HEK293T (cell line): ENCODE results near the gene ACSL5.

Experiments used
- CTCF ChIA-PET: fragments of 350-600 bp; formaldehyde crosslinking; extraction: SDS; loops from one replicate; lab custom pipeline; 2021; ENCODE audit warnings: antibody characterized with exemption, inconsistent platforms; lab: Yijun Ruan, JAX
- POLR2A ChIA-PET: fragments of 350-600 bp; formaldehyde crosslinking; extraction: SDS; loops from one replicate; lab custom pipeline; 2020; ENCODE audit warnings: antibody characterized with exemption, inconsistent platforms; lab: Yijun Ruan, JAX
- DNase-seq: peaks from one replicate; pipeline ENCODE4 v3.0.0; 2012; ENCODE audit warnings: mixed read lengths; ENCODE audit errors: extremely low spot score
- ARNT ChIP-seq: fragments of 450-650 bp; IDR thresholded peaks from 2 replicates; pipeline ENCODE4 v1.6.1; 2017; ENCODE audit warnings: mild to moderate bottlenecking
- BHLHE40 ChIP-seq: fragments of 450-650 bp; IDR thresholded peaks from 2 replicates; pipeline ENCODE4 v1.6.1; 2016; ENCODE audit warnings: mild to moderate bottlenecking, moderate library complexity, borderline replicate concordance
- CTBP1 ChIP-seq: fragments of 450-650 bp; IDR thresholded peaks from 2 replicates; pipeline ENCODE4 v1.6.1; 2016; ENCODE audit warnings: borderline replicate concordance
- ELF4 ChIP-seq: fragments of 450-650 bp; IDR thresholded peaks from 2 replicates; pipeline ENCODE4 v1.6.1; 2017; ENCODE audit warnings: antibody characterized with exemption
- FOXA1 ChIP-seq: fragments of 450-650 bp; IDR thresholded peaks from 2 replicates; pipeline ENCODE4 v1.6.1; 2016; ENCODE audit warnings: mild to moderate bottlenecking
- FOXK2 ChIP-seq: fragments of 450-650 bp; IDR thresholded peaks from 2 replicates; pipeline ENCODE4 v1.6.1; 2016; ENCODE audit warnings: mild to moderate bottlenecking
- FOXM1 ChIP-seq: fragments of 450-650 bp; IDR thresholded peaks from 2 replicates; pipeline ENCODE4 v1.6.1; 2017; ENCODE audit warnings: mild to moderate bottlenecking, borderline replicate concordance
- HDGF ChIP-seq: fragments of 450-650 bp; IDR thresholded peaks from 2 replicates; pipeline ENCODE4 v1.6.1; 2017; ENCODE audit warnings: antibody characterized with exemption, borderline replicate concordance
- L3MBTL2 ChIP-seq: fragments of 450-650 bp; conservative IDR thresholded peaks from 2 replicates; pipeline ENCODE4 v1.6.1; 2016; ENCODE audit warnings: mild to moderate bottlenecking
- LEF1 ChIP-seq: fragments of 450-650 bp; IDR thresholded peaks from 2 replicates; pipeline ENCODE4 v1.6.1; 2017; ENCODE audit warnings: mild to moderate bottlenecking, borderline replicate concordance
- NFRKB ChIP-seq: fragments of 450-650 bp; IDR thresholded peaks from 2 replicates; pipeline ENCODE4 v1.6.1; 2016; ENCODE audit warnings: mild to moderate bottlenecking, moderate library complexity
- SP1 ChIP-seq: fragments of 450-650 bp; IDR thresholded peaks from 2 replicates; pipeline ENCODE4 v1.6.1; 2017
- SUZ12 ChIP-seq: fragments of 450-650 bp; IDR thresholded peaks from 2 replicates; pipeline ENCODE4 v1.6.1; 2016; ENCODE audit warnings: mild to moderate bottlenecking
- TARDBP ChIP-seq: fragments of 450-650 bp; IDR thresholded peaks from 2 replicates; pipeline ENCODE4 v1.6.1; 2016
- ZNF384 ChIP-seq: fragments of 450-650 bp; IDR thresholded peaks from 2 replicates; pipeline ENCODE4 v1.6.1; 2016
- TF ChIP-seq, protein P1 (sequence below): fragments of 450-650 bp; IDR thresholded peaks from 2 replicates; pipeline ENCODE4 v1.6.1; 2016

ACSL5 gene

DNA sequence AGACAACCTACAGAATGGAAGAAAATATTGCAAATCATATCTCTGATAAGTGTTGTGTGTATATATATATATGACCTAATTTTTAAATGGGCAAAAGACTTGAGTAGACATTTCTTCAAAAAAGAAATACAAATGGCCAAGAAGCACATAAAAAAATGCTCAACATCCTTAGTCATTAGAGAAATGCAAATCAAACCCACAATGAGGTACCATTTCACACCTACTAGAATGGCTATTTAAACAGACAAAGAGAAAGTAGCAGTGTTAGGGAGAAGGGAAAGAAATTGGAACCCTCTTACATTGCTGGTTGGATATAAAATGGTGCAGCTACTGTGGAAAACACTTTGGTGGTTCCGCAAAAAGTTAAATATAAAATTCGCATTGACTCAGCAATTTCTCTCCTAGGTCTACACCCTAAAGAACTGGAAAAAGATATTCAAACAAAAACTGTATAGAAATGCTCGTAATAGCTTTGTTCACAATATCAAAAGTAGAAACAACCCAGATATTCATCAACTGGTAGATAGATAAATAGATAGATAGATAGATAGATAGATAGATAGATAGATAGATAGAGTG is 16.3 kb downstream of the ACSL5 start:
- CTCF ChIA-PET: no interaction called here
- POLR2A ChIA-PET: no interaction called here
- no peak for DNase-seq
- TF ChIP-seq TARDBP: no peak
- no peak for TF ChIP-seq HDGF
- no peak for TF ChIP-seq CTBP1
- no peak for TF ChIP-seq SUZ12
- TF ChIP-seq LEF1: no peak
- no peak for TF ChIP-seq FOXK2

DNA sequence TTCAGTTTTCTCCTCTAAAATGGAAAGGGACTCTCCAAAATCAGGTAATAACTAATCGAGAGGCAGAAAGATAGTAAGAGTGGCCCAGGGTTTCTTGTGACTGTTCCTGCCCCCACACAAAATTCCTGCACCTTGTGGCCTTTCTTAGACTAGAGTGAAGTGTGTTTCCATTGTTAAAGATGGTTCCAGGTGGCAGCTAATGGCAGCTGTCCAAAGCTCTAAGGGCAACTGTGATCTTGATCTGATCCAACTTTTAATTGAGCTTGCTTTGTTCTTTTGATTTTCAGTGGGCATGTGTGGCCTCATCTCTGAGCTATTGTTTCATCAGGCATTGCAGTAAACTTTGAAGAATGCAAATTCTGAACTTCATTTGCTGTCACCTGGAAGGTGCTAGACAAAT is 19.4 kb downstream of the ACSL5 start:
- TF ChIP-seq TARDBP (no peak), FOXA1 (no peak), NFRKB (no peak)
- POLR2A ChIA-PET: no interaction called here
- DNase-seq: no peak
- CTCF ChIA-PET: no interaction called here

DNA sequence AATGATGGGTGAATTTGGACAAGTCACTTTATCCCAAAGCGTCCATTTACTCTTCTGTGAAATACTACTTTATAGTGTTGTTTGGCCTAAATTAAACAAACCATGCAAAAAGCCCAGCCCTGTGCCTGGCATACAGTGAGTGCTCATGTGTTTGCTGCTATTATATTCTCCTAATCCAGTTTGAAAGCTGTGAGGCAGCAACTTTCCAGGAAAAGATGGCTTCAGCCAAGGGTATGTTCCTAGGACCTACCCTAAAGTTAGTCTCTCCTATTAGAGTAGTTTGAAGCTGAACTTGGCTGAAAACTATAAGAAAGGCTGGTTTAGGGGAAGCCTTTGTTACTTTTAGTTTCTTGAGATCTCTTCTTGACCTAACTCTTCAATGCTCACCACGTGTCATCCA is 19.9 kb downstream of the ACSL5 start:
- CTCF ChIA-PET: no interaction called here
- no peak for DNase-seq
- no peak for TF ChIP-seq CTBP1
- TF ChIP-seq HDGF: no peak
- no peak for TF ChIP-seq FOXK2
- TF ChIP-seq, protein P1, sequence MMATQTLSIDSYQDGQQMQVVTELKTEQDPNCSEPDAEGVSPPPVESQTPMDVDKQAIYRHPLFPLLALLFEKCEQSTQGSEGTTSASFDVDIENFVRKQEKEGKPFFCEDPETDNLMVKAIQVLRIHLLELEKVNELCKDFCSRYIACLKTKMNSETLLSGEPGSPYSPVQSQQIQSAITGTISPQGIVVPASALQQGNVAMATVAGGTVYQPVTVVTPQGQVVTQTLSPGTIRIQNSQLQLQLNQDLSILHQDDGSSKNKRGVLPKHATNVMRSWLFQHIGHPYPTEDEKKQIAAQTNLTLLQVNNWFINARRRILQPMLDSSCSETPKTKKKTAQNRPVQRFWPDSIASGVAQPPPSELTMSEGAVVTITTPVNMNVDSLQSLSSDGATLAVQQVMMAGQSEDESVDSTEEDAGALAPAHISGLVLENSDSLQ: no peak
- TF ChIP-seq BHLHE40: no peak
- no peak for TF ChIP-seq LEF1
- no peak for TF ChIP-seq FOXA1
- TF ChIP-seq L3MBTL2: no peak
- no peak for TF ChIP-seq ARNT
- TF ChIP-seq TARDBP: no peak
- TF ChIP-seq NFRKB: no peak
- no peak for TF ChIP-seq SUZ12
- no peak for TF ChIP-seq ZNF384
- TF ChIP-seq FOXM1: no peak
- no peak for TF ChIP-seq ELF4
- no peak for TF ChIP-seq SP1
- POLR2A ChIA-PET: no interaction called here

DNA sequence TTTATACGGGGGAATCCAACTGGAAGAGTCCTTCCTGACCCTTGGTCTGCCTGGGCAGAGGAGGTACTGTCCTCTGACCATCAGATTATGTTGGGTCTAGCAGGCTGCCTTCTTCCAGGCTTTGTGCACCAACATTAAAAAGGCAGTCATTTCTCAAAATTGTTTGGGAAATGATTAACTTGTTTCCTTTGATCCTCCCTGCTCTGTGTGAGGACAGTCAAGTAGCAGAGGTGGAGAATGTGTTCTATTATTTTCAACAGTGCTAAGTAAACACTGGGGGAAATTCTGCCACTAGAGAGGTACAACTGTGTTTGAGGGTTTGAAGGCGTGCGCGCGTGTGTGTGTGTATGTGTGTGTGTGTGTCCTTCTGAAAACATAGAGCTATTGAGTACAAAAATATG is 20.6 kb downstream of the ACSL5 start:
- TF ChIP-seq FOXA1 (no peak), TARDBP (no peak), LEF1 (no peak), SUZ12 (no peak), FOXM1 (no peak), SP1 (no peak)
- TF ChIP-seq, protein P1: no peak
- DNase-seq: no peak
- ChIA-PET POLR2A (no interaction called here), CTCF (no interaction called here)

DNA sequence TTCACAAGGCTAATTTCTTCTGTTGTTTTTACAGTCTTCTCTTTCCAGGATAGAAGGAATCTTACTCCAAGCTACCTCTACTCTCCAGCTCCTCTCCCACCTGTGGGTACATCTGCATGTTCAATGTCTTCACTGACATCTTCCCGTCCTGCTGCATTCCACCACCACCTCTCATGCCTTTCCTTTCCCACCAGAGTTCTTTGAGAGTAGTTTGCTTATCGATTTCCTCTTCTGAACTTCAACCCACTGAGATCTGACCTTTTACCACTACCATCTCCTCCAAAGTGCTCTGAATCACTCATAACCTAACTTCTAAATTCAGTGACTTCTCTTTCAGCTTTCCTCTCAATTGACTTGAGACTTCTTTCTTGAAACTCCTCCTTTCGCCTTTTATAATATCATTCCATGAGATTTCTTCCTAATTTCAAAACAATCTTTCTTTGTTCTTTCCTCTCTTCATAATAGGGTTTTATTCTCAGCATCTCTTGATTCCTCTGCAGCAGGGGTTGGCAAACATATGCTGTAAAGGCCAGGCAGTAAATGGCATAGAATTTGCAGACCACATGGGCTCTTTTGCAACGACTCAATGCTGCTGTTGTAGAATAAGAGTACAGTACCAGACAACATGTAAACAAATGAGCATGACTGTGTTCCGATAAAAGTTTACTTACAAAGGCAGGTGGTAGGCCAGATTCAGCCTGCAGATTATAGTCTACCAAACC is 22.1 kb downstream of the ACSL5 start:
- DNase-seq: no peak
- ChIA-PET CTCF (interaction anchor here (0.7 kb wide), 1 partner anchor 9 kb away, joined by 3 read pairs; no protein-coding TSS in a partner anchor), POLR2A (no interaction called here)
- TF ChIP-seq BHLHE40 (no peak), ARNT (no peak)

DNA sequence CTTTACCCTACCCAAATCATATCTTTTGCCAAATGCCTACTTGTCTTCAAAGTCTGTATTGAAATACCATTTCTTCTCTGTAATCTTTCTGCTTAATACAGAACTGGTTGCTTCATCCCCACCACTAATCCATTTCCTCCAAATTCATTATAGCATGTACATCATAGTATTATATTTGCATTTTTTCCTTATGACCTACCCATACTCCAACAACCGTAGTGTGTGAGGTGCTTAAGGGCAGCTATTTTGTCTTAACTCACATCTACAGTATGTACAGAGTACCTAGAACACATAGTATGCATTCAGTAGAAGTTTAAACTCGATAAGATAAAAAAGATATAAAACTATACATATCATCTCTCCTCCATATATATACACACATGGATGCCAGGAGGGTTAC is 23.7 kb downstream of the ACSL5 start:
- TF ChIP-seq ZNF384 (no peak), BHLHE40 (no peak), LEF1 (no peak), L3MBTL2 (no peak), CTBP1 (no peak), ELF4 (no peak), SP1 (no peak), ARNT (no peak), HDGF (no peak), FOXA1 (no peak), FOXM1 (no peak), SUZ12 (no peak), TARDBP (no peak)
- TF ChIP-seq, protein P1: no peak
- DNase-seq: no peak
- ChIA-PET CTCF (no interaction called here), POLR2A (no interaction called here)

DNA sequence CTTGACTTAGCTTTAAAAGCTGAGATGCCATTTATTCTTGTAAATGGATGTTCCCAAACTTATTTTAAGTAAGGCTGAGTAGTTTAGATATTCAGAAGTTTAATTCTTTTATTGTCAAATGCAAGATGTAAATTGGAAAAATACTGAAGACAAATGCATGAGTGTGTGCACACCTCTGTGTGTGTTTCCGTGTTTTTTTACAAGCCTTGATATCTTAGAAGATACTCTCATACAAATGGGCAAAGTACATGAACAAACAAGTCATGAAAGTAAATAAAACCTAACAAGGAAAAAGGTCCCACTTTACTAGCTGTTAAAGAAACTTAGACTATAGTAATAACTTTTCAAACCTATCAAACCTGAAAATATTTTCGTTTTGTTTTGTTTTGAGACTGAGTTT is 29.0 kb downstream of the ACSL5 start:
- DNase-seq: no peak
- CTCF ChIA-PET: no interaction called here
- POLR2A ChIA-PET: no interaction called here
- TF ChIP-seq FOXA1: no peak
- TF ChIP-seq, protein P1: no peak
- no peak for TF ChIP-seq HDGF
- no peak for TF ChIP-seq BHLHE40
- no peak for TF ChIP-seq SP1
- no peak for TF ChIP-seq LEF1
- no peak for TF ChIP-seq TARDBP
- TF ChIP-seq NFRKB: no peak
- TF ChIP-seq FOXK2: no peak
- TF ChIP-seq ELF4: no peak
- TF ChIP-seq FOXM1: no peak
- TF ChIP-seq ZNF384: no peak
- no peak for TF ChIP-seq SUZ12
- TF ChIP-seq ARNT: no peak
- no peak for TF ChIP-seq L3MBTL2
- no peak for TF ChIP-seq CTBP1
